SK-N-SH (cell line): Measurements from ENCODE around the gene GPR132. TPM values are rescaled to one million over a fixed set of nuclear protein-coding genes. Genes with fewer than 3 reads are reported as not detected.
A peak's percentile ranks its signal among the peaks of the same experiment; 100 is the strongest.

Experiments used
- CTCF ChIA-PET: fragments of 300-600, 350-600 bp; formaldehyde crosslinking; extraction: SDS; loops from one replicate; lab custom pipeline; 2021; lab: Yijun Ruan, JAX
- POLR2A ChIA-PET: fragments of 350-600 bp; sonication (Branson Sonifier 250); formaldehyde crosslinking; extraction: SDS; loops from one replicate; lab custom pipeline; 2020; ENCODE audit warnings: antibody characterized with exemption, inconsistent platforms; lab: Yijun Ruan, JAX
- DNase-seq: peaks from one replicate; pipeline ENCODE4 v3.0.0; 2012
- H2AFZ ChIP-seq: fragments of 200-600 bp; sonication (generic); 2 replicates; pipeline ENCODE4 v1.8.1; 2016; ENCODE audit warnings: antibody characterized with exemption, mild to moderate bottlenecking, low read depth
- H3F3A ChIP-seq: fragments of 200-600 bp; sonication (generic); replicated peaks from 2 replicates; pipeline ENCODE3; 2016; ENCODE audit warnings: antibody characterized with exemption, mild to moderate bottlenecking; ENCODE audit not compliant: insufficient read depth
- H3K27ac ChIP-seq, 2 experiments: fragments of 200-500 bp in 1 of 2; fragments of 200-600 bp in 1 of 2; sonication (Bioruptor generic) in 1 of 2; sonication (generic), shearing (Covaris generic) in 1 of 2; 2 replicates each; pipeline versions ENCODE4 v1.5.1 to v1.6.1; 2014 to 2016; ENCODE audit warnings: low read depth in 2 of 2, inconsistent platforms in 1 of 2, low read length in 1 of 2, mild to moderate bottlenecking in 1 of 2, mixed read lengths in 1 of 2
- H3K27me3 ChIP-seq: fragments of 200-600 bp; sonication (generic), shearing (Covaris generic); 2 replicates; pipeline ENCODE4 v1.6.1; 2016; ENCODE audit warnings: mixed run types; ENCODE audit not compliant: insufficient read depth
- H3K36me3 ChIP-seq, 2 experiments: fragments of 200-500 bp in 1 of 2; fragments of 200-600 bp in 1 of 2; sonication (Bioruptor generic) in 1 of 2; sonication (generic) in 1 of 2; replicated peaks in 1 of 2; 2 replicates each; pipeline versions ENCODE3 to v1.5.1; 2014 to 2016; ENCODE audit warnings: low read length in 1 of 2, mild to moderate bottlenecking in 1 of 2; ENCODE audit not compliant: insufficient read depth in 2 of 2, control insufficient read depth in 1 of 2
- H3K4me1 ChIP-seq, 2 experiments: fragments of 200-500 bp in 1 of 2; fragments of 200-600 bp in 1 of 2; sonication (Bioruptor generic) in 1 of 2; sonication (generic), shearing (Covaris generic) in 1 of 2; 2 replicates each; pipeline versions ENCODE4 v1.5.1 to v1.6.1; 2014 to 2016; ENCODE audit warnings: low read depth in 1 of 2, low read length in 1 of 2, mixed run types in 1 of 2; ENCODE audit not compliant: insufficient read depth in 2 of 2, control insufficient read depth in 1 of 2
- H3K4me2 ChIP-seq: fragments of 200-600 bp; sonication (generic), shearing (Covaris generic); 2 replicates; pipeline ENCODE4 v1.6.1; 2017; ENCODE audit warnings: mixed run types
- H3K4me3 ChIP-seq, 2 experiments: fragments of 200-500 bp in 1 of 2; fragments of 200-600 bp in 1 of 2; sonication (Bioruptor generic) in 1 of 2; sonication (generic), shearing (Covaris generic) in 1 of 2; 2 replicates each; pipeline versions ENCODE4 v1.5.1 to v1.8.1; 2014 to 2016; ENCODE audit warnings: low read depth in 2 of 2, inconsistent platforms in 1 of 2, low read length in 1 of 2, mild to moderate bottlenecking in 1 of 2, mixed read lengths in 1 of 2, moderate library complexity in 1 of 2
- H3K79me2 ChIP-seq: fragments of 200-600 bp; sonication (generic); 2 replicates; pipeline ENCODE4 v1.8.1; 2017; ENCODE audit warnings: mild to moderate bottlenecking; ENCODE audit not compliant: insufficient read depth
- H3K9ac ChIP-seq: fragments of 200-600 bp; sonication (generic); 2 replicates; pipeline ENCODE4 v1.6.1; 2017; ENCODE audit warnings: mixed run types
- H3K9me2 ChIP-seq: fragments of 200-600 bp; sonication (generic); 2 replicates; pipeline ENCODE4 v1.6.1; 2017; ENCODE audit warnings: mixed run types
- H3K9me3 ChIP-seq: fragments of 200-600 bp; sonication (generic); 2 replicates; pipeline ENCODE4 v1.6.1; 2017; ENCODE audit warnings: mixed run types, mild to moderate bottlenecking, moderate library complexity
- H4K20me1 ChIP-seq: fragments of 200-600 bp; sonication (generic); 2 replicates; pipeline ENCODE4 v1.6.1; 2017; ENCODE audit warnings: mild to moderate bottlenecking, mixed run types; ENCODE audit not compliant: insufficient read depth
- ELF1 ChIP-seq: IDR thresholded peaks from 2 replicates; pipeline ENCODE4 v1.4.0; 2012
- EZH2phosphoT487 ChIP-seq: fragments of 200-600 bp; sonication (generic); IDR thresholded peaks from 2 replicates; pipeline ENCODE4 v1.6.1; 2017; ENCODE audit warnings: low read depth, mixed run types, mild to moderate bottlenecking, antibody characterized with exemption, moderate library complexity, borderline replicate concordance
- FOSL2 ChIP-seq: IDR thresholded peaks from 2 replicates; pipeline ENCODE4 v1.4.0; 2012; ENCODE audit warnings: low read depth, mild to moderate bottlenecking, moderate library complexity, borderline replicate concordance
- FOXJ3 ChIP-seq: sonication (generic); formaldehyde crosslinking; IDR thresholded peaks from 2 replicates; pipeline ENCODE4 v1.5.1; 2020; ENCODE audit warnings: mild to moderate bottlenecking, missing genetic modification reagents
- GABPA ChIP-seq: IDR thresholded peaks from 2 replicates; pipeline ENCODE4 v1.4.0; 2012; ENCODE audit warnings: low read depth, mild to moderate bottlenecking
- GATA2 ChIP-seq: sonication (generic); formaldehyde crosslinking; IDR thresholded peaks from 2 replicates; pipeline ENCODE4 v1.5.0; 2020; ENCODE audit warnings: mild to moderate bottlenecking, missing genetic modification reagents
- IRF3 ChIP-seq: fragments of 150-350 bp; IDR thresholded peaks from 2 replicates; pipeline ENCODE4 v1.6.1; 2016; ENCODE audit warnings: mild to moderate bottlenecking, low read depth, low read length
- JUND ChIP-seq: IDR thresholded peaks from 2 replicates; pipeline ENCODE4 v1.4.0; 2012
- MEF2A ChIP-seq: IDR thresholded peaks from 2 replicates; pipeline ENCODE4 v1.4.0; 2012; ENCODE audit warnings: low read depth, borderline replicate concordance
- NFIC ChIP-seq: IDR thresholded peaks from 2 replicates; pipeline ENCODE4 v1.4.0; 2012; ENCODE audit warnings: borderline replicate concordance
- POLR2AphosphoS5 ChIP-seq: IDR thresholded peaks from 2 replicates; pipeline ENCODE4 v1.6.1; 2012; ENCODE audit warnings: low read depth, low read length
- RAD21 ChIP-seq: IDR thresholded peaks from 2 replicates; pipeline ENCODE4 v1.6.1; 2012; ENCODE audit warnings: mild to moderate bottlenecking, low read length
- RXRA ChIP-seq: IDR thresholded peaks from 2 replicates; pipeline ENCODE4 v1.4.0; 2012; ENCODE audit warnings: low read depth, mild to moderate bottlenecking, borderline replicate concordance
- TAF1 ChIP-seq: IDR thresholded peaks from 2 replicates; pipeline ENCODE4 v1.6.1; 2012; ENCODE audit warnings: low read depth, mild to moderate bottlenecking, low read length, moderate library complexity, borderline replicate concordance
- TCF12 ChIP-seq: IDR thresholded peaks from 2 replicates; pipeline ENCODE4 v1.4.0; 2012
- WGBS: methylation state at CpG from one replicate; pipeline ENCODE4 v1.1.6; 2017; ENCODE audit warnings: low lambda C conversion rate; 5-methylcytosine and 5-hydroxymethylcytosine counted together
- polyA plus RNA-seq, 3 experiments: library from polyadenylated mRNA; depleted of rRNA; stranded (reverse); fragments of >200 nt; gene quantifications; 2 replicates each; pipeline ENCODE4 v1.2.3, GENCODE V29; 2012
- TF ChIP-seq, protein P1 (sequence below): IDR thresholded peaks from 2 replicates; pipeline ENCODE4; 2012
- TF ChIP-seq, protein P2 (sequence below): IDR thresholded peaks from 2 replicates; pipeline ENCODE4 v1.4.0; 2012; ENCODE audit warnings: low read depth, borderline replicate concordance
- TF ChIP-seq, protein P3 (sequence below): fragments of 200-600 bp; sonication (generic); IDR thresholded peaks from 2 replicates; pipeline ENCODE4 v1.6.1; 2017; ENCODE audit warnings: antibody characterized with exemption, mild to moderate bottlenecking, moderate library complexity

The GPR132 gene
- polyA plus RNA-seq, 1 of the 3 experiments (the other 2 are of a cell fraction): not detected

DNA sequence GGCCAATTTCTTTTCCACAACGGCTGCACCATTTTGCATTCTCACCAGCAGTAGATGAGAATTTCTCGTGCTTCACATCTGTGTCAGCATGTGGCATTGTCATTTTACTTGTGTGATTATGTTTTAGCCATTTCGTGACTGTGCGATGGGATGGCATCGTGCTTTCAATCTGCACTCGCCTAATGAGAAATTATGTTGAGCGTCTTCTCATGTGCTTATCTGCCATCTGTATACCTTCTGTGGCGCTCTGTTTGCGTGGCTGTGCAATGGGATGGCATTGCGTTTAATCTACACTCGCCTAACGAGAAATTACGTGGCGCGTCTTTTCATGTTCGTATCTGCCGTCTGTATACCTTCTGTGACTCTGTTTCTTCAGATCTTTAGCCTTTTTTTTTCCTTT is 14.9 kb upstream of the GPR132 start:
- Histone ChIP-seq H3K4me1 (peaks cover 0 to 8% of the 10 kb centered on the region in 2 experiments; a peak in 1 of 4 replicates), H3K9me3 (no peaks in the 10 kb centered on the region), H3K27me3 (no peaks in the 10 kb centered on the region), H3K79me2 (no peaks in the 10 kb centered on the region), H3K9me2 (no peaks in the 10 kb centered on the region), H3K9ac (no peak overlapping the region), H3K4me3 (no peak overlapping the region), H2AFZ (no peak overlapping the region), H3K4me2 (peak overlapping the region; percentile 25; the same call in 1 of the 2 replicates), H3K36me3 (no peaks in the 10 kb centered on the region), H3K27ac (no peak overlapping the region), H3F3A (no peaks in the 10 kb centered on the region), H4K20me1 (no peaks in the 10 kb centered on the region)
- ChIA-PET CTCF (interaction anchor here (0.6 to 3.3 kb wide), 4 partner anchors 9 to 411 kb away, joined by 3 to 15 read pairs (median 4); partner anchors contain the start of gene TEDC1), POLR2A (no interaction called here)
- DNase-seq: no peak
- 30% methylated on average over 17 of the region's 17 CpGs for WGBS
- TF ChIP-seq ELF1 (no peak), POLR2AphosphoS5 (no peak)

DNA sequence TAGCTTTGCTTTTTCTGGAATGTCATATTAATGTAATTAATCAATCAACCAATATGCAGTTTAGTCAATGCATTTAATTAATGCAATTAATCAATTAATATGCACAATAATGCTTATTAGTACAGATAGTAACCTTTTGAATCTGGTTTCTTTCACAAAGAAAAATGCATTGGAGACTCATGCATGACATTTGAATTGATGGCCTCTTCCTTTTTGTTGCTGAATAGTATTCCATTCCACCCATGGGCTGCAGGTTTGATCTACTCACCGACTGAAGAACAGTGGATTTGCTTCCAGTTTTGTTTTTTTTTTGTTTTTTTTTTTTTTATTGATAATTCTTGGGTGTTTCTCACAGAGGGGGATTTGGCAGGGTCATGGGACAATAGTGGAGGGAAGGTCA is 13.1 kb upstream of the GPR132 start:
- Histone ChIP-seq H3K9me3 (no peaks in the 10 kb centered on the region), H3K27me3 (no peaks in the 10 kb centered on the region), H2AFZ (no peak overlapping the region), H3K79me2 (no peaks in the 10 kb centered on the region), H3K4me1 (peaks cover 0 to 8% of the 10 kb centered on the region in 2 experiments; a peak in 1 of 4 replicates), H3F3A (no peaks in the 10 kb centered on the region), H3K9me2 (no peaks in the 10 kb centered on the region), H3K9ac (no peak overlapping the region), H3K4me3 (no peak overlapping the region), H3K4me2 (no peak overlapping the region), H4K20me1 (no peaks in the 10 kb centered on the region), H3K27ac (no peak overlapping the region), H3K36me3 (no peaks in the 10 kb centered on the region)
- ChIA-PET CTCF (no interaction called here), POLR2A (no interaction called here)
- no peak for DNase-seq
- 86% methylated on average over 1 of the region's 1 CpG for WGBS
- TF ChIP-seq ELF1 (no peak), NFIC (no peak), TAF1 (no peak), RAD21 (no peak), FOXJ3 (CRISPR knock-in tag) (no peak)
- TF ChIP-seq, protein P1, sequence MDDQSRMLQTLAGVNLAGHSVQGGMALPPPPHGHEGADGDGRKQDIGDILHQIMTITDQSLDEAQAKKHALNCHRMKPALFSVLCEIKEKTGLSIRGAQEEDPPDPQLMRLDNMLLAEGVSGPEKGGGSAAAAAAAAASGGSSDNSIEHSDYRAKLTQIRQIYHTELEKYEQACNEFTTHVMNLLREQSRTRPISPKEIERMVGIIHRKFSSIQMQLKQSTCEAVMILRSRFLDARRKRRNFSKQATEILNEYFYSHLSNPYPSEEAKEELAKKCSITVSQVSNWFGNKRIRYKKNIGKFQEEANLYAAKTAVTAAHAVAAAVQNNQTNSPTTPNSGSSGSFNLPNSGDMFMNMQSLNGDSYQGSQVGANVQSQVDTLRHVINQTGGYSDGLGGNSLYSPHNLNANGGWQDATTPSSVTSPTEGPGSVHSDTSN: no peak

DNA sequence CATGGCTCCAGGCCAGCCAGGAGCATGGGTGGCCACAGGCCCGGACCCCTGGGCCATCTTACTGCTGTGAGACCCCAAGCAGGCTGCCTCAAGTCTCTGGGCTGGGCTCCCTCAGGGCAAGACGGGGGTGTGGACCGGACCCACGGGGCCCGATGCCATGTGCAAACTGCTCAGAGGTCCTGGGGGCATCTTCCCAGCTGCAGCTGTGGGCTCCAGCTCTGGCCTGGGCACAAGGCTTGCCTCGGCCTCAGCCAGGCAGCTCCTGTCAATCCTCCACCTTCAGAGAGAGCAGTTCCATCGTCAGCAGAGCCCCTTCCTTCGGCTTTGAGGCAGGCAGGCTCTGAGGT is 12.4 kb upstream of the GPR132 start:
- Histone ChIP-seq H3K4me2 (no peak overlapping the region), H3K4me3 (no peak overlapping the region), H3K4me1 (peaks cover 0 to 8% of the 10 kb centered on the region in 2 experiments; a peak in 1 of 4 replicates), H2AFZ (no peak overlapping the region), H3K9me3 (no peaks in the 10 kb centered on the region), H4K20me1 (no peaks in the 10 kb centered on the region), H3K27ac (no peak overlapping the region), H3K9me2 (no peaks in the 10 kb centered on the region), H3K36me3 (no peaks in the 10 kb centered on the region), H3F3A (no peaks in the 10 kb centered on the region), H3K27me3 (no peaks in the 10 kb centered on the region), H3K79me2 (no peaks in the 10 kb centered on the region), H3K9ac (no peak overlapping the region)
- no peak for DNase-seq
- POLR2A ChIA-PET: no interaction called here
- CTCF ChIA-PET: interaction anchor here (2.9 kb wide), 1 partner anchor 12 kb away, joined by 12 read pairs; no protein-coding TSS in a partner anchor
- WGBS: 100% methylated on average over 1 of the region's 8 CpGs
- TF ChIP-seq EZH2phosphoT487: no peak
- no peak for TF ChIP-seq NFIC
- no peak for TF ChIP-seq RXRA
- TF ChIP-seq, protein P1: no peak
- no peak for TF ChIP-seq RAD21
- TF ChIP-seq FOSL2: no peak
- TF ChIP-seq JUND: no peak
- TF ChIP-seq, protein P2, sequence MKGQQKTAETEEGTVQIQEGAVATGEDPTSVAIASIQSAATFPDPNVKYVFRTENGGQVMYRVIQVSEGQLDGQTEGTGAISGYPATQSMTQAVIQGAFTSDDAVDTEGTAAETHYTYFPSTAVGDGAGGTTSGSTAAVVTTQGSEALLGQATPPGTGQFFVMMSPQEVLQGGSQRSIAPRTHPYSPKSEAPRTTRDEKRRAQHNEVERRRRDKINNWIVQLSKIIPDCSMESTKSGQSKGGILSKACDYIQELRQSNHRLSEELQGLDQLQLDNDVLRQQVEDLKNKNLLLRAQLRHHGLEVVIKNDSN: no peak
- no peak for TF ChIP-seq TCF12
- TF ChIP-seq, protein P3, sequence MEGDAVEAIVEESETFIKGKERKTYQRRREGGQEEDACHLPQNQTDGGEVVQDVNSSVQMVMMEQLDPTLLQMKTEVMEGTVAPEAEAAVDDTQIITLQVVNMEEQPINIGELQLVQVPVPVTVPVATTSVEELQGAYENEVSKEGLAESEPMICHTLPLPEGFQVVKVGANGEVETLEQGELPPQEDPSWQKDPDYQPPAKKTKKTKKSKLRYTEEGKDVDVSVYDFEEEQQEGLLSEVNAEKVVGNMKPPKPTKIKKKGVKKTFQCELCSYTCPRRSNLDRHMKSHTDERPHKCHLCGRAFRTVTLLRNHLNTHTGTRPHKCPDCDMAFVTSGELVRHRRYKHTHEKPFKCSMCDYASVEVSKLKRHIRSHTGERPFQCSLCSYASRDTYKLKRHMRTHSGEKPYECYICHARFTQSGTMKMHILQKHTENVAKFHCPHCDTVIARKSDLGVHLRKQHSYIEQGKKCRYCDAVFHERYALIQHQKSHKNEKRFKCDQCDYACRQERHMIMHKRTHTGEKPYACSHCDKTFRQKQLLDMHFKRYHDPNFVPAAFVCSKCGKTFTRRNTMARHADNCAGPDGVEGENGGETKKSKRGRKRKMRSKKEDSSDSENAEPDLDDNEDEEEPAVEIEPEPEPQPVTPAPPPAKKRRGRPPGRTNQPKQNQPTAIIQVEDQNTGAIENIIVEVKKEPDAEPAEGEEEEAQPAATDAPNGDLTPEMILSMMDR: no peak
- TF ChIP-seq IRF3: no peak
- no peak for TF ChIP-seq MEF2A
- no peak for TF ChIP-seq GABPA
- TF ChIP-seq GATA2 (CRISPR knock-in tag): no peak
